Measurements from ENCODE around the gene ROR2. TPM values are rescaled to one million over a fixed set of nuclear protein-coding genes. Genes with fewer than 3 reads are reported as not detected.

ROR2 gene
- total RNA-seq, 1 experiment from 2014 or later: not detected

DNA sequence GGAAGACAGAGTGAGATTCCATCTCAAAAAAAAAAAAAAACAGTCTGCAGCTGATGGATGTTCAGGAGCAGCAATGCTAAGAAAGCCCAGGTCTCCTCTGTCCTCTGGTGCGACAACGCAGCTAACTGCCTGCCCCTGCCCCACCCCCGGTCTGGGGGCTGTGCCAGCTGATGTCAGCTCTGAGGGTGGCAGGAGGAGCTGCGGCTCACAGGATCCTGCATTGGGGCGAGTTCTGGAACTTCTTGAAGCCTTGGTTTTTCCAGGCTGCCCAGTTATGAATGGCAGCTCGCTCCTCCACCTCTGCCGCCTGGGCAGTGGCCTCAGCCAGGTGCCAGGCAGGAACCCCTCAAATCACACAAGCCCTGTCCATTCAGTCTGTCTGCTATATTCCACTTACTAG, 113.5 kb downstream of the ROR2 start:
- intact Hi-C loops (cut with micrococcal nuclease): no loop called here
- Histone ChIP-seq H3K4me1 (ENCODE audit: insufficient read depth, low read length) (peaks cover 15% of the 10 kb centered on the region), H3K27me3 (ENCODE audit: low read length) (no peaks in the 10 kb centered on the region), H2AFZ (ENCODE audit: low read length) (no peak overlapping the region), H3K27ac (ENCODE audit: low read length) (no peak overlapping the region), H3K79me2 (ENCODE audit: low read length) (no peaks in the 10 kb centered on the region), H3K4me3 (ENCODE audit: low read length) (no peak overlapping the region), H3K4me2 (ENCODE audit: low read length) (no peak overlapping the region), H4K20me1 (ENCODE audit: low read length) (no peaks in the 10 kb centered on the region), H3F3A (ENCODE audit: low read length, unreplicated experiment) (no peaks in the 10 kb centered on the region), H3K9ac (ENCODE audit: low read length) (no peak overlapping the region), H3K36me3 (ENCODE audit: low read depth, low read length) (no peaks in the 10 kb centered on the region), H3K9me2 (replicated peaks; ENCODE audit: low read length) (no peaks in the 10 kb centered on the region), H3K9me3 (ENCODE audit: low read length) (no peaks in the 10 kb centered on the region)
- no peak for ATAC-seq
- ChIA-PET CTCF (no interaction called here), POLR2A (ENCODE audit: unreplicated experiment) (no interaction called here)
- no TSS peak for BruUV-seq (replicated peaks)
- DNase-seq: no peak
- no peak for TF ChIP-seq EZH2phosphoT487 (IDR thresholded peaks at IDR 0.05; ENCODE audit: borderline replicate concordance, low read length)
- no peak for TF ChIP-seq EZH2 (IDR thresholded peaks at IDR 0.05; ENCODE audit: low read length, unreplicated experiment)
- TF ChIP-seq, protein P1, sequence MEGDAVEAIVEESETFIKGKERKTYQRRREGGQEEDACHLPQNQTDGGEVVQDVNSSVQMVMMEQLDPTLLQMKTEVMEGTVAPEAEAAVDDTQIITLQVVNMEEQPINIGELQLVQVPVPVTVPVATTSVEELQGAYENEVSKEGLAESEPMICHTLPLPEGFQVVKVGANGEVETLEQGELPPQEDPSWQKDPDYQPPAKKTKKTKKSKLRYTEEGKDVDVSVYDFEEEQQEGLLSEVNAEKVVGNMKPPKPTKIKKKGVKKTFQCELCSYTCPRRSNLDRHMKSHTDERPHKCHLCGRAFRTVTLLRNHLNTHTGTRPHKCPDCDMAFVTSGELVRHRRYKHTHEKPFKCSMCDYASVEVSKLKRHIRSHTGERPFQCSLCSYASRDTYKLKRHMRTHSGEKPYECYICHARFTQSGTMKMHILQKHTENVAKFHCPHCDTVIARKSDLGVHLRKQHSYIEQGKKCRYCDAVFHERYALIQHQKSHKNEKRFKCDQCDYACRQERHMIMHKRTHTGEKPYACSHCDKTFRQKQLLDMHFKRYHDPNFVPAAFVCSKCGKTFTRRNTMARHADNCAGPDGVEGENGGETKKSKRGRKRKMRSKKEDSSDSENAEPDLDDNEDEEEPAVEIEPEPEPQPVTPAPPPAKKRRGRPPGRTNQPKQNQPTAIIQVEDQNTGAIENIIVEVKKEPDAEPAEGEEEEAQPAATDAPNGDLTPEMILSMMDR (conservative IDR thresholded peaks at IDR 0.05; ENCODE audit: low read depth, low read length): no peak

DNA sequence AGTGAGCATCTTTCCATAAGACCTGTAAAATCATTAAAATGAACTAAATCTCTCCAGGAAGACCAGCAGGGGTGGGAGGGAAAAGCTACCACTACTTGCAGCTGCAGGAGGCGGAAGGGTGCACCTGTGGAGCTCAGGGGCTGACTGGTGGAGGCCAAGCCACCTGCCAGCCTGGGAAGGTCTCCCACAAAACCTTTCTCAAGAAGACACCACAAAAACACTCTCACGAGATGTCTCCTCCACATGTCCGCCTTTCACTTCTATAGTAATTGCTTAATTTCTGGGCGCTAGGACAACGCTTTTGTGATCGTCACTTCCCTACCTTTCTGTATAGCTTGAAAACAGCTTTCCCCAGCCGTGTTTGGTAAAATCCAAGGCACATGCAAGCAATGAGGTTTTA, 114.4 kb downstream of the ROR2 start:
- Histone ChIP-seq H3K4me3 (ENCODE audit: low read length) (no peak overlapping the region), H3K4me1 (ENCODE audit: insufficient read depth, low read length) (peaks cover 15% of the 10 kb centered on the region), H3K27ac (ENCODE audit: low read length) (no peak overlapping the region), H2AFZ (ENCODE audit: low read length) (no peak overlapping the region), H3K9ac (ENCODE audit: low read length) (no peak overlapping the region), H4K20me1 (ENCODE audit: low read length) (no peaks in the 10 kb centered on the region), H3F3A (ENCODE audit: low read length, unreplicated experiment) (no peaks in the 10 kb centered on the region), H3K36me3 (ENCODE audit: low read depth, low read length) (no peaks in the 10 kb centered on the region), H3K9me3 (ENCODE audit: low read length) (no peaks in the 10 kb centered on the region), H3K9me2 (replicated peaks; ENCODE audit: low read length) (no peaks in the 10 kb centered on the region), H3K27me3 (ENCODE audit: low read length) (no peaks in the 10 kb centered on the region), H3K4me2 (ENCODE audit: low read length) (no peak overlapping the region), H3K79me2 (ENCODE audit: low read length) (no peaks in the 10 kb centered on the region)
- TF ChIP-seq EZH2 (IDR thresholded peaks at IDR 0.05; ENCODE audit: low read length, unreplicated experiment) (no peak), EZH2phosphoT487 (IDR thresholded peaks at IDR 0.05; ENCODE audit: borderline replicate concordance, low read length) (no peak)
- TF ChIP-seq, protein P1 (conservative IDR thresholded peaks at IDR 0.05; ENCODE audit: low read depth, low read length): no peak
- POLR2A ChIA-PET (ENCODE audit: unreplicated experiment): no interaction called here
- intact Hi-C loops (cut with micrococcal nuclease): no loop called here
- CTCF ChIA-PET: no interaction called here
- no peak for DNase-seq
- ATAC-seq: no peak
- BruUV-seq (replicated peaks): no TSS peak

DNA sequence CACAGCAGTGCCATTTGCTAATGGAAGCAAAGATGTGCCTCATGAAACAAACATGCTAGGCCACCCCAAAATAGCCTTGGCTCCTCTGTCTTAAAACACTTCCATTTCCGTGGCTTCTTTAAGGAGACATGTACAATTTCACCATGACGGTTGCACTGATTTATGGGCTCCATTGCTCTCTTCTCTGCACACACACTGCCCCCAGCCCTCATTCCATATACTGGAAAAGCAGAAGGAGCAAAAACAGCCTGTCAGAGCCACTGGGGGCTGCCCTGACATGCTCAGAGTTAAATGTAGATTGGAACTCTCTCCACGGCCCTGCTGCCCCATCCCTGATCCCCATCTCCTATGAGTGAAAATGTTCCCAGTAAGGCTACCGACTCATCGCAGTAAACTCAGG, 114.8 kb downstream of the ROR2 start:
- no peak for ATAC-seq
- Histone ChIP-seq H3K4me2 (ENCODE audit: low read length) (no peak overlapping the region), H3K9ac (ENCODE audit: low read length) (no peak overlapping the region), H3K36me3 (ENCODE audit: low read depth, low read length) (no peaks in the 10 kb centered on the region), H2AFZ (ENCODE audit: low read length) (no peak overlapping the region), H3F3A (ENCODE audit: low read length, unreplicated experiment) (no peaks in the 10 kb centered on the region), H3K9me3 (ENCODE audit: low read length) (no peaks in the 10 kb centered on the region), H3K4me3 (ENCODE audit: low read length) (no peak overlapping the region), H3K4me1 (ENCODE audit: insufficient read depth, low read length) (peaks cover 15% of the 10 kb centered on the region), H4K20me1 (ENCODE audit: low read length) (no peaks in the 10 kb centered on the region), H3K9me2 (replicated peaks; ENCODE audit: low read length) (no peaks in the 10 kb centered on the region), H3K79me2 (ENCODE audit: low read length) (no peaks in the 10 kb centered on the region), H3K27ac (ENCODE audit: low read length) (no peak overlapping the region), H3K27me3 (ENCODE audit: low read length) (no peaks in the 10 kb centered on the region)
- CTCF ChIA-PET: no interaction called here
- DNase-seq: no peak
- POLR2A ChIA-PET (ENCODE audit: unreplicated experiment): no interaction called here
- intact Hi-C loops (cut with micrococcal nuclease): no loop called here
- TF ChIP-seq EZH2 (IDR thresholded peaks at IDR 0.05; ENCODE audit: low read length, unreplicated experiment) (no peak), EZH2phosphoT487 (IDR thresholded peaks at IDR 0.05; ENCODE audit: borderline replicate concordance, low read length) (no peak)
- TF ChIP-seq, protein P1 (conservative IDR thresholded peaks at IDR 0.05; ENCODE audit: low read depth, low read length): no peak
- BruUV-seq (replicated peaks): no TSS peak

Data from PC-3 (cell line).